Fibroblast of the aortic adventitia (primary cell): ENCODE measurements around the gene DOCK4. TPM values are rescaled to one million over a fixed set of nuclear protein-coding genes. Genes with fewer than 3 reads are reported as not detected.

Experiments
- DNase-seq: peaks from one replicate; pipeline ENCODE4 v3.0.0-alpha.2; 2010; ENCODE audit warnings: low read depth
- H3K4me3 ChIP-seq: 2 replicates; pipeline ENCODE4 v1.5.1; 2011; ENCODE audit warnings: low read depth, mild to moderate bottlenecking, control low read depth, low read length, moderate library complexity
- total RNA-seq: library from RNA; depleted of rRNA; stranded (reverse); fragments of >200 nt; gene quantifications from 2 replicates; pipeline ENCODE4 v1.2.3, GENCODE V29; 2012; ENCODE audit warnings: low replicate concordance
- TF ChIP-seq, protein P1 (sequence below): IDR thresholded peaks from 2 replicates; pipeline ENCODE4 v1.5.1; 2011; ENCODE audit warnings: mild to moderate bottlenecking, low read length, control low read depth, inconsistent platforms; ENCODE audit not compliant: insufficient read depth

The DOCK4 gene
- total RNA-seq, 1 donor, result 25.9 TPM

DNA sequence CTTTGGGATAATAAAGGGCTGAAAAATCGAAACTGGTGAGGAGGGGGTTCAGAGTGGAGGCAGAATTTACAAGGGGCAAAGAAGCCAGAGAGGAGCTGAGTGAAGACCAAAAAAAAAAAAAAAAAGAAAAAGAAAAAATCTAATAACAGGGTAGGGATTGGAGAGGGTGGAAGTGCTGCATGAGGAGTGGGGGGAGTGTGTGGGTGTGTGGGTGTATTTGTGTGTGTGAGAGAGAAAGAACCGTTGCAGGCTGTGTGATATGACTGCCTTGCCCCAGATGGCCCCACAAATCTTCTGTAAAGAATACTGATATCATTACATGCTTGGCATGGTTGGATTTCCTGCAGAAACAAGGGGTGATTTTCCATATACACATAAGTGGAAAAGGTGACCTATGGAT is 436.1 kb downstream of the DOCK4 start:
- DNase-seq, result no peak
- TF ChIP-seq, protein P1, sequence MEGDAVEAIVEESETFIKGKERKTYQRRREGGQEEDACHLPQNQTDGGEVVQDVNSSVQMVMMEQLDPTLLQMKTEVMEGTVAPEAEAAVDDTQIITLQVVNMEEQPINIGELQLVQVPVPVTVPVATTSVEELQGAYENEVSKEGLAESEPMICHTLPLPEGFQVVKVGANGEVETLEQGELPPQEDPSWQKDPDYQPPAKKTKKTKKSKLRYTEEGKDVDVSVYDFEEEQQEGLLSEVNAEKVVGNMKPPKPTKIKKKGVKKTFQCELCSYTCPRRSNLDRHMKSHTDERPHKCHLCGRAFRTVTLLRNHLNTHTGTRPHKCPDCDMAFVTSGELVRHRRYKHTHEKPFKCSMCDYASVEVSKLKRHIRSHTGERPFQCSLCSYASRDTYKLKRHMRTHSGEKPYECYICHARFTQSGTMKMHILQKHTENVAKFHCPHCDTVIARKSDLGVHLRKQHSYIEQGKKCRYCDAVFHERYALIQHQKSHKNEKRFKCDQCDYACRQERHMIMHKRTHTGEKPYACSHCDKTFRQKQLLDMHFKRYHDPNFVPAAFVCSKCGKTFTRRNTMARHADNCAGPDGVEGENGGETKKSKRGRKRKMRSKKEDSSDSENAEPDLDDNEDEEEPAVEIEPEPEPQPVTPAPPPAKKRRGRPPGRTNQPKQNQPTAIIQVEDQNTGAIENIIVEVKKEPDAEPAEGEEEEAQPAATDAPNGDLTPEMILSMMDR, result no peak
- H3K4me3 ChIP-seq, result no peak overlapping the region

GRCh38 chr7:111765751-111766643 is 440.2 kb downstream of the DOCK4 start:
- TF ChIP-seq, protein P1, result no peak
- peak; percentile 23 for DNase-seq
- H3K4me3 ChIP-seq, result no peak overlapping the region

DNA sequence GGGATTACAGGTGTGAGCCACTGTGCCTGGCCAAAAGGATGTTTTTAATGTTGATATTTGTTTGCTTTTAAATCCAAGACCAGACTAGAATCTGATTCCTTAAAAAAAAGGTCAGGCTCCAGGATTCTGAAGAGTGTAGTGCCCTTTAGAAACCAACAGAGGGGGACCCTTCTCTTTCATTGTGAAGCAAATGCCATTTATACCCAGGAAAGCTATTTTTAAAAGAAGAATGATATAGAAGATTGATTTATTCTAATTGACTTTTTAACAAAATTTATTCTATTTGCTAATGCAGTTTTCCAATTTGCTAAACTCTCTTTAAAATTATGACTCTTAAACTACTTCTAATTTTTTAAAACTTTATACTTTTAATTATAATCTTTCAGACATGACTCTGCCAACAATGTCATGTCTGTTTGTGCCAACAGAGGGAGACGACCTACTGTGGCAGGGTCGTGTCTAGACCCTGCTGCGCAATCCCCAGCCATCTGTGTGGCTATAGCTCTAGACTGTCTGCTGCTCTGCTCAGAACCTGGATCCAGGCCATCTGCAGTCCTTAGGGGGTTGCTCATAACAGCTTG is 442.9 kb downstream of the DOCK4 start:
- TF ChIP-seq, protein P1, result peak; percentile 82
- peak; percentile 82 for DNase-seq
- H3K4me3 ChIP-seq, result no peak overlapping the region

DNA sequence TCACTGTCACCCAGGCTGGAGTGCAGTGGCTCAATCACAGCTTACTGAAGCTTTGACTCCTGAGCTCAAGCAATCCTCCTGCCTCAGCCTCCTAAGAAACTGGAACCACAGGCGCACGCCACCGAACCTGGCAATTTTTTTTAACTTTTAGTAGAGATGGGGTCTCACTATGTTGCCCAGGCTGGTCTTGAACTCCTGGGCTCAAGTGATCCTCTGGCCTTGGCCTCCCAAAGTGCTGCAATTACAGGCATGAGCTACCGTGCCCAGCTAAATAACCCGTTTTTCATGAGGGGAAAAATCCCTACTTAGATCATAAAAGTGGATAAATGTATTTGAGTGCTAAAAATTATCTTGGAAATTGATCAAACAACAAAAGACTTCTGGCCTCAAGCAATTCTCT is 443.4 kb downstream of the DOCK4 start:
- H3K4me3 ChIP-seq, result no peak overlapping the region
- TF ChIP-seq, protein P1, result no peak
- DNase-seq, result no peak

- H3K4me3 ChIP-seq, result no peak overlapping the region
- no peak for DNase-seq
- TF ChIP-seq, protein P1, result no peak
These were observed 444.0 kb downstream of the DOCK4 start for GRCh38 chr7:111762211-111762610.

DNA sequence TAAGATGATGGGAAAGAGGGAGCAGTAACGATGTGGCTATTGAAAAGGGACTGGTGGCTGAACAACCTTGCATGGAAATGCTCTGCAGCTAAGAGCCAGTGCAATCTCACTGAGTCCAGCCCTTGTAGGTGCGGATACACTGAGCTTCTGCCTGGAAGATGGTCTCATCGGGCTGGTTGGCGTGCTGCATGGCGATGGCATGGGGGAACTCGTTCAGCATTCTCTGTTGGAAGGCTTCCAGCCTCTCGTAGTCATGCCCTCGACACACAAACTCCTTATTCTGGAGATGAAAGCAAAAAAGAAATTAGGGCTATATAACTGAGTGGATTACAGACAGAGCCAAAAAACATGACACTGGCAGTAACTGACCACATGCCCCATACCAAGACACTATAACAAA is 446.2 kb downstream of the DOCK4 start:
- TF ChIP-seq, protein P1, result no peak
- H3K4me3 ChIP-seq, result no peak overlapping the region
- DNase-seq, result no peak
